HG03575 (cell line): ENCODE results near the gene COL5A1.

Source experiments
- ATAC-seq: cut with Tn5 transposase; IDR thresholded peaks from one replicate; pipeline ENCODE4 v1.9.1; 2021; ENCODE audit not compliant: unreplicated experiment, insufficient number of reproducible peaks, low FRiP score; ENCODE audit errors: extremely low read depth

COL5A1 gene

DNA sequence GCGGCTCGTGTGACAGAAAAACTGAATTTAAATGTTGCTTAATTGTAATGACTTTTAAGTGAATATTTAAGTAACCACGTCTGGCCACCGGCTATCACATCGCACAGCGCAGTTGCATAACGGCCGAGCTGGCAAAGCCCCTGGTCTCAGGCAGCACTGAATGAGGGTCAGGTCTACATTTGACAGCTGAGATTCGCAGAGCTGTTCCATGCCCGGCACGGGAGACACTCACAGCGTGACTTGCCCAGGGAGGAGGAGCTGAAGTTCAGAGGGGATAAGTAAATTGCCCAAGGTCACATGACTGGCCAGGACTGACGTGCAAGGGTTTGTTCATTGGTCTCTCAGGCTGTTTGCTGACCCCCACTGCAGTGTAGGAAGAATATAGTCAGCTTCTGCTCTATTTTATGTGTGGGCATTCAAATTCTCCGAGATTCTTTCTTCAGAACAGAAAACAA lies 17.4 kb upstream of the COL5A1 start:
- ATAC-seq: no peak

DNA sequence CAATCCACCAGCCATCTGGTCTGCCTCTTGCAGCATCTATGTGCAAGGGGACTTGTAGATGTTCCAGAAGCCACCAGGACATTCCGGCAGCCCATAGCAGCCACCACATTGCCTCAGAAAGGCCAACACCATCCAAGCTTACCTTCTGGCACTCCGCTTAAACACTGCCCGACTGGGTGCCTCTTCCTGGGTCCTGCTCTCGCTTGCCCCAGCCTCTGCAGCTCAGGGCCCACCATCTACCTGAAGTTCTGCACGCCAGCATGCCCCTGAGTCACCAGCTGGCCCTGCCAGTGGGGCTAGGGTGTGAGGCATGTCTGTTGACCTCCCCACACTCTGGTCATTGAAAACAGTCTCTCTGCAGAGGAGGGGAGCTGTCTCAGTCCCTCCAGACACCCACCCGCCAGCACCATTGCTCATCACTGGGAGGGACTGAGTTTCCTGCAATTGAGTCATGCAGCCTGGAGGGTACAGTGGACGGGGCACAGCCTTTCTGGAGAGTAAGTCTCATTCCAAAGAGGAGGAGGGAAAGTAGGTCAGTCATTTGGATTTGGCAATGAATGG lies 16.9 kb upstream of the COL5A1 start:
- ATAC-seq: no peak

- ATAC-seq: no peak
These were observed 16.1 kb upstream of the COL5A1 start for GRCh38 chr9:134625361-134626068.

DNA sequence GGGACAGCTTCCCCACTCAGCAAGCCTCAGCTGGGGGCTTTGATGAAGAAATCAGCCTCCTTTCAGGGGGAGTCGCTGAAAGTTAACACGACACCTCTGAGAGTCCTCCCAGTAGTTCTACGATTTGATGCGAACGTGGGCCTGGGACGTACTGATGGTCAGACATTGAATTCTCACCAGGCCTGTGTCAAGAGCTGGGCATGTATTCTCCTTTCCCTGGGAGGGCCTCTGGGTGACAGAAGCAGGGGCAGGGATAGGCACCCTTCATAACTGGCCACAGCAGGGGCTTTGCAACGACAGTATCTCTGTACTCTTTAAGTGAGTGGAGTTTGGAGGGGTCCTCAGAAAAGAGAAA lies 15.6 kb upstream of the COL5A1 start:
- no peak for ATAC-seq

DNA sequence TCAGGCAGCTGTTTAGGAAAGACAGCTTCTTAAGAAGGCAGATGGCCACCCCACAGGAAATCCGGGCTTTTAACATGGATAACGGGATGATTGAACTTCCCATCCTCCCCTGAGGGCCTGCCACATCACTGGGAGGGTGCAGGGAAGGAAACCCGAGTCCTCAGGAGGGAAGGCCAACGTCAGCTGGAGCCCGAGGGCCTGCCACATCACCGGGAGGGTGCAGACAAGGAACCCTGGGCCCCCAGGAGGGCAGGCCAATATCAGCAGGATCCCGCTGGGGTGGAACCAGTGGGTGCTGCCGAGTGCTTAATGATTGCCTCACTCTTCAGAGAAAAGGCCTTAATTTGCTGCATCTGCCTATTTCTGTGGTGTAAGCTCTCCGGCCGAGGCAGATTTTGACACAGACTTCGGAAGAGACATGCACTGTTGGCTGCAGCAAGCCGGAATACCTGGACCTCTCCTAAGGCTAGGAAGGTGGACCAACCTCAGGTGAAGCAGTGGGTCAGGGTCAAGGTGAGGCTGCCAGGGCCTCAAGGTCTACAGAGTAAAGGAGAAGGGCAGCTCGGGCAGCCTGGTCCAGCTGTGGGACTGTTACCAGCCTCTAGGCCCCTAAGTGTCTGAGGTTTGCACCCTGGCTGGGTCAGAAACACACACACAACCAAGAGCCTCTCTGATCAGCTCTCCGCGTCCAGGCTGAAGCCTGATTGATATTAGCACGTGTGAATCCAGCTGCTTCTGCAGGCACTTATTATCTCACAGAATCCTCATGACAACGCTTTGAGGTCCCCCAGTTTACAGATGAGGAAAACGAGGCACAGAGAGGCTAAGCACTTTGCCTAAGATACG lies 14.8 kb upstream of the COL5A1 start:
- ATAC-seq: no peak

- no peak for ATAC-seq
These were observed 13.9 kb upstream of the COL5A1 start for GRCh38 chr9:134627417-134628353.

DNA sequence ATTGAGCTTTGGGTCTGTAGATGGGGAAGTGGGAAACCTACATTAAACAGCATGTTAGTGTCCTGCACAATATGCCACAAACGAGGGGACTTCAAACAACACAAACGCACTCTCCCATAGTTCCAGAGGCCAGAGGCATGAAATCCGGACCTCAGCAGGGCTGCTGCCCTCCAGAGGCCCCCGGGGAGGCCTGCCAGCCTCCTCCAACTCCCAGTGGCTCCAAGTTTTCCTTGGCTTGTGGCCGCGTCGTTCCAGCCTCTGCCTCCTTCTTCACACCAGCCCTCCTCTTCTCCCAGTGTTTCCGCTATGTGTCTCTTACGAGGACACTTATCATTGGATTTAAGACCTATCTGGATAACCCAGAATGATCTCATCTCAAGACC lies 13.3 kb upstream of the COL5A1 start:
- ATAC-seq: no peak

- no peak for ATAC-seq
These were observed 12.5 kb upstream of the COL5A1 start for GRCh38 chr9:134629061-134629585.

- no peak for ATAC-seq
These were observed 11.8 kb upstream of the COL5A1 start for GRCh38 chr9:134629586-134630392.

DNA sequence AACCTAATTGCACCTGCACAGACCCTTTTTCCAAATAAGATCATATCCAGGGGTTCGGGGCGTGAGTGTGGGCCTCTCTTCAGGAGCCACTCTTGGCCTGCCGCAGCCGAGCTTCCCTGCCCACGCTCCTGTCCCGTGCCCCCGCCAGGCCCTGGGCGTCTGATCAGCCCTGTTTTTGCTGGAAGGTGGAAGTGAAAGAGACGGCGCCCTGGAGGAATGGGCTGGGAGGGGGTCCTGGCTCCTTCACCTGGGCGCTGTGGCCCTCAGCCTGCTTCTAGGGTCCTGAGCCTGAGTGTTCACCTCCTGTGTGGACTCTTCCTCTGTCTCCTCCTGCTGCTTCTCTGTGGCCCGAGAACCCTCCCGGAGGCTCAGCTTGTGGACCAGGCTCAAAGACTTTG lies 11.2 kb upstream of the COL5A1 start:
- no peak for ATAC-seq

GRCh38 chr9:134630861-134631260 lies 10.7 kb upstream of the COL5A1 start:
- no peak for ATAC-seq

- no peak for ATAC-seq
These were observed 9.7 kb upstream of the COL5A1 start for GRCh38 chr9:134631881-134632280.

DNA sequence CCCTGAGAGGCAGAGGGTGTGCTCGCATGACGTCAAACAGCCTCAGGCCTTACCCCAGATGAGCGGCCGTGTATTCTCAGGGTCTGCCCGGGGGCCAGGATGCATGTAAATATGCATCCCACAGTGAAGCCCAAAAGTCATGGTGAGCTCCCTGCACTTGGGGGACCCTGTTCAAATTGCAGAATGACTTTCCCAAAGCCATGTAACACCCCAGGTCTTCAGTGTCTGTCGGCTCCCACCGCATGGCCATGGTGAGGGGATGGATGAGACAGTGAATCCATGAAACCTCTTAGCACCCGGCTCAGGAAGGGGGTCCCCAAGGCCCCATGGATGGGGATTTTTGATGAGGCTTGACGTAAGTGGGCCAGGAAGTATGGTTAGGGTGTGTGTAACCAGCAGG lies 9.3 kb upstream of the COL5A1 start:
- no peak for ATAC-seq

DNA sequence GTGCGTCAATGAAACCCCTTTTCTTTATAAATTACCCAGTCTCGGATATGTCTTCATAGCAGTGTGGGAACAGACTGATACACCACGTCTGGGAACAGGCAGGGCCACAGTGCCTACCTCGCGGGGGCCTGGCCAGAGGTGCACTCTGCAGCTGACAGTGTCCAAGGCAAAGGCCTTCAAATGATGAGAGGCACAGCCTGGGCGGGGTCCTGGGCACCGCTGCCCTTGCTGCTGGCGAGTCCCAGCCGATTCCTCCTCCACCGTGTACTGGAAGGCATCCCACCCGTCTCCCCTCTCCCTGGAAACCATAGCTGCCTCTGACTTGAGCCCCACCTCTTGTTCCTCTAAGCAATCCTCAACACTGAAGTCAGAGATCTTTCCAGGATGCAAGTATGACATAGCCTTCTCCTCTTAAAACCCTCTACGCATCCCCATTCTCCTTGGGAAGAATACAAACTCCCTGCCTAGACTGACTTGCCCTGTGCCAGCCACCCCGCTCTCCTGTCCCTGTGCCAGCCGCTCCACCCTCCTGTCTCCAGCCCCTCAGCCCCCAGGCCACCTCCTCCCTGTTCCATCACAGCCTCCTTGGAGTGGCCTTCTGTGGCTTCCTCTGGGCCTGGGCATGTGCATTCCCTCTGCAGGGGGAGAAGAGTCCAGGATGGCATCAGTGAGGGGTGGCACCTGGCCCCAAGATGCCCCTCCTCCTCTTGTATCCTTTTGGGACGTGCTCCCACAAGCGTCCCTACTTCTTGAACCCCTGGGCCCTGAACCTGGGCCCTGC lies 8.1 kb upstream of the COL5A1 start:
- no peak for ATAC-seq

DNA sequence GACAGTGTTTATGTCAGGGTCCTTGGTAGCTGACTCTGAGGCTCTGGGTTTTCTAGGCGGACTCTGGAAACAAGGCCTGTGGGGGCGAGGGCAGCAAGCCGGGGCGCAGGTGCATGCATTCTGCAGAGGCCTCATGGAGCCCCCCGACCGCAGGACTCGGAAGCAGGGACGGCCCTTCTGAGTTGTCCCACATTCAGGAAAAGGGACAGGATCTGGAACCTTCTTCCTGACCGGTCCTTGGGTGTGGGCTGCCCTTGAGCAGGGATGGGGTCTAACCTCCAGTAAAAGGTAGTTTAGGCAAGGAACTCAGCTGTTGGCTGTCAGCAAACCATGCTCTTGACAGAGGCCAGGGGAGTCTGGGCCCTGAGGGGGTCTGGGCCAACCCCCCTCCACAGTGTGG lies 7.4 kb upstream of the COL5A1 start:
- no peak for ATAC-seq

DNA sequence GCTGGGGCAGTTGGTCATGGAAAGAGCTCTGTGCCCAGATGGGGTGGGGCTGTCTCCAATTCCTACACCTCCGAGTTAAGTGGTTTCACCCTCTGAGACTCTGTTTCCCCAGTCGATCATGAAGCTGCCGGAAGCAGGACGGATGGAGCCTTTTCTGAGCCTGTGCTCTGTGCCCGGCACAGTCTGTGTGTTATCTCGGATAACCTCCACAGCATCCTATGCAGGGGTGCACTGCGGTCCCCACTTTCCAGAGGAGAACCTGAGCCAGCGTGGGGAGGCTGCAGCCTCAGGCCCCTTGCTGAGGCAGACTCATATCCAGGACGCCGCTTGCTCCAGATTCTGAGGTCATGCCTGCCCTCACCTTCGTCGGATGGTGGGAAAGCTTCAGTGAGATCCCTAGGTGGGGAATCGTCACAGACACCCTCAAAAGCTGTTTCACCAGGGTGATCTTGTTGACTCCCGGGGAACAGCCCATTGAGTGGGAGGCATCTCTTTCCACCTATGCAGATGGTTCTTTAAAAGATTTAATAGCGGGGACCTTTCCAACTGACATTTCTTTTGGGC lies 6.9 kb upstream of the COL5A1 start:
- ATAC-seq: no peak
